ENCODE results near the gene LRRFIP1.

The LRRFIP1 gene

DNA sequence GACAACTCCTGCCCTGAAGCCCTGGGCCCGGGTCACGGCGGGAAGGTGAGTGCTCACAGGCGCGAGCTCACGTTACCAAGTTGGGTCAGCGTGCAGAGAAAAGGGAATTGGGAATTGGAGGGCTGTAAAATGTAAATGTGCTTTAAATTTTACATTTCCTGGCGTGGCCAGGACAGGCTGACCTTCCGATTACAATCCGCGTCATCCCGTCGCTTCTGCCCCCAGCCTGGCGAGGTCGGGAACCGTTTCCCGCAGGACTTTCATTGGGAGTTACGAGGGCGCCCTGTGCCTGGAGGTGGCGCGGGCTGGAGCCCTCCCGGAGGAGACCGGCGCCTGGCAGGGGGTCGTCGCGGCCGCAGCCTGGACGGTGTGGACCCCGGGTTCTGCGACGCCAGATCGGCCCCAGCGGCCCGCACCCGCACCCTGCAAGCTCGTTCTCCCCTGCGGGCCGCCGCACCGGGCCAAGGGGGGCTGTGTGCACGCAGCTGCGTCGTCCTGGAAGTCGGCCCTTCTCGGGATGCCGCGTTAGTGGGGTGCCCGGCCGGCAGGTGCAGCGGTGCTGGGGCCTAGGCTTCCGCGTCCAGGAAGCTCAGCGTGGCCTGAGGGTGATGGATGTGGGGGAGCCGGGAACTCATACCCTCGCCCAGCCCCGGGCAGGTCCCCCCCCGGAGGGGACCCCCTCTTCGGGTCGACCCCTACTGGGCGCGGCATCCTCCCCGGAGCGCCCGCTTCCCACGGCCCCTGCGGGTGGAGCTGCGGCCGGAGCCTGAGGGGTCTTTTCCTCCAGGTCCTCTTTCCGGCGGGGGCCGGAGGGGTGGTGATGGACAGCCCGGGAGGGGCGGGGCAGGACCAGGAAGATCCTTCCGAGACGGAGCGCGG is 63.9 kb downstream of the LRRFIP1 start:
- no peak for DNase-seq

DNA sequence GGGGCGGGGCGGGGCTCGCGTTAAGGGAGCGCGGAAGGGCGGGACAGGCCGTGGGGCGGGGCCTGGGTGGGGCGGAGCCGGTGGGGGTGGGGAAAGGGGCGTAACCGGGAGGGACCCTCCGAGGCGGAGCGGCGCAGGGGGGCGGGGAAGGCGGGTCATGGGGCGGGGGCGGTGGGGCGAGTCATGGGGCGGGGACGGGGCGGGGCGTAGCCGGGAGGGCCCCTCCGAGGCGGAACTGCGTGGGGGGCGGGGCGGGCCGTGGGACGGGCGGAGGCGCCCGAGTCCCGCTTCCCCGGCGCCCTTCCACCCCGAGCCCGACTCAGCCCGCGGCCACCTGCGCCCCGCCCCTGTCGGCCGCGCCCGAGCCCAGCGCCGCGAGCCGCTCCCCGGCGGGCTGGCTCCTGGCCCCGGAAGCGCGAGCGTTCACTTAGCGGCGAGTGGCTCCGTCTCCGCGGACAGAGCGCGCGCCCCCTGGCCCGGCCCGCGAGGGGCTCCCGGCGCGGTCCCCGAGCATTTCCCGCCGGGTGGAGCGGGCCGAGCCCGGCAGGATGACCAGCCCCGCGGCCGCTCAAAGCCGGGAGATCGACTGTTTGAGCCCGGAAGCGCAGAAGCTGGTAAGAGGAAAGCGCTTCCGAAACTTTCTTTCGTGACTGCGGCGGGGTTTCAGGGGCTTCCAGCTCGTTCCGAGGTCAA is 64.7 kb downstream of the LRRFIP1 start:
- peak; percentile 96 for DNase-seq

- DNase-seq: peak; percentile 55
Measured at GRCh38 chr2:237692601-237693290, 65.4 kb downstream of the LRRFIP1 start.

DNA sequence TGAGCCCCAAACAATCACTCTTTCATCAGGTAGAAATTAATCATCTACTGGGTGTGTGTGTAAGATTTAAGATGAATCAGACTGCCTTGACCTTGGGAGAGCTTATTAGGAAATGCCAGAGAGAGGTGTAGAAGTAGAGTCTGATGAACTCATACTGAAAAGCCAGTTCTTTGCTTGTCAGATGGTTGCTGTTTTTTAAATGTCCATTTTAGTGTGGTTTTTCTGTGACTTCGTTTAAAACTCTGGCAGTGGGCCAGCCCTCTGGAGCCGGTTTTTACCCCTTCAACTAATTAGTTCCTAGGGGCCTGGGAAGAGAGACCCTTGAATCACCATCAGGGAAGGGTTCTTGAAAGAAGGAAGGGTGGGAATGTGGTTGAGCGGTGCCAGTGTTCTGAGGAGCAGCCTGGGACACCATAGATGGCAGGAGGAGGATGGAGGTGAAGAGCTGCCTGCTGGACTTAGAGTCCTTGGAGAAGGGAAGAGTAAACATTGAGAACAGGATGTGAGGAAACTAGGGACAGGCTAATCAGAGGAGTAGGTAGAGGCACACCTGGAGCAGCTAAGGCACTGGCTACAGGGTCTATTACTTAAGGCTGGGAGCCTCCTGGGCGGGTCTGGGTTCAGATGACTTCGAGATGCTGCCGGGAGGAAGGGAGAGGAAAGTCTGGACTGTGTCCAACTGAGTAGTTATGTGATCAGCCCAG is 66.1 kb downstream of the LRRFIP1 start:
- peak; percentile 56 for DNase-seq

DNA sequence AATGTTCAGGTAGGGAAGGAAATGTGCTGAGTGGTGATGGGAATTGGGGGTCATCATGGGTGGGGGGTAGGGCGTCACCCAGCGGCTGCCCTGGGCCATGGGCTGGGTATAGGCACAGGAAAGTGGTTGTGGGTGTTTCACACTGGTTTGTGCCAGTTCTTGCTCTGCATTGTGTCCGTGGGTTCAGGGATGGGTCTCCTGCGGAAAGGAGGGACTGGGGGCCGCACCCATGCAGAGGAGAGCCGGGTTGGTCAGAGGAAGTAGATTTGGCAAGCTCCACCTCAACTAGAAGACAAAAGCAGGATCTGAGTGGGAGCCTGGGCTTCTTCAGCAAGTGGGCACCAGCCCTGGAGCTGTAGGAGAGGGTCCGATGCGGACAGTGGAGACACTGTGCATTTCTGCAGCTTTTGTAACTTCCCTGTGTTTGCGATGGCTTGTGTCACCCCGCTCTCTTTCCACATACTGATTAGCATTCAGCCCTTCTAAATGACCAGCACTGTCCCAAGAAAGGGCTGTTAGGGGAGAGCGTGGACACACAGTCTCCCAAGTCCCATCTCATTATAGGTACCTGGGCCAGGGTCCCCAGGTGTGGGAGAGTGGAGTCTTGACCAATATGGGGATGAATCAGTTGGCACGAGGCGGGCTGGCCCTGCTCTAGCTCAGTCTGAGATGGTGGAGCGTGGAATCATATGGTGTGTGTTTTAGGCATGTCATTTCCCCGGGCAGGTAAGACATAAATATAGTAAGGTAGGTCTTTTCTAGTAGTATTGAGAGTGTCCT is 67.2 kb downstream of the LRRFIP1 start:
- peak; percentile 58 for DNase-seq

- no peak for DNase-seq
Measured at GRCh38 chr2:237695201-237695780, 67.9 kb downstream of the LRRFIP1 start.

DNA sequence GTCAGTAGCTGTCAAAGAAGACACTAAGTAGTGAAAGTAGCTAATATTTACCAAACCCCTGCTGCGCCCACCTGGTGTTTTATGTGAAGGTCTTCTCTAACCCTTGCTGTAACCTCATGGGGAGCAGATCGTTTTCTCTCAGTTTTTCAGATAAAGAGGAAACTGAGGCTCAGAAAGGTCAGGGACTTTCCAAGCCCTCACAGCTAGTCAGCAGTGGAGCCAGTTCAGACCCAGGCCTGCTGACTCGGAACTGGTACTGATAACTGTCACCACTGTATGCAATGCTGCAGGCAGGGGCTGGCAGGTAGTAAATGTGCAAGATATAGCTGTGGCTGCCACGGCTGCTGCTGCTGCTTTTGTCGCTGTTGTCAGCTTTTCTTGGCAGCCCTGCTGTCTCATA is 69.1 kb downstream of the LRRFIP1 start:
- DNase-seq: peak; percentile 64

GRCh38 chr2:237697586-237698357 is 70.4 kb downstream of the LRRFIP1 start:
- DNase-seq: peak; percentile 64

GRCh38 chr2:237698358-237698694 is 70.9 kb downstream of the LRRFIP1 start:
- DNase-seq: no peak

GRCh38 chr2:237699870-237700511 is 72.6 kb downstream of the LRRFIP1 start:
- DNase-seq: no peak

- DNase-seq: peak; percentile 88
Measured at GRCh38 chr2:237700512-237701032, 73.2 kb downstream of the LRRFIP1 start.

DNA sequence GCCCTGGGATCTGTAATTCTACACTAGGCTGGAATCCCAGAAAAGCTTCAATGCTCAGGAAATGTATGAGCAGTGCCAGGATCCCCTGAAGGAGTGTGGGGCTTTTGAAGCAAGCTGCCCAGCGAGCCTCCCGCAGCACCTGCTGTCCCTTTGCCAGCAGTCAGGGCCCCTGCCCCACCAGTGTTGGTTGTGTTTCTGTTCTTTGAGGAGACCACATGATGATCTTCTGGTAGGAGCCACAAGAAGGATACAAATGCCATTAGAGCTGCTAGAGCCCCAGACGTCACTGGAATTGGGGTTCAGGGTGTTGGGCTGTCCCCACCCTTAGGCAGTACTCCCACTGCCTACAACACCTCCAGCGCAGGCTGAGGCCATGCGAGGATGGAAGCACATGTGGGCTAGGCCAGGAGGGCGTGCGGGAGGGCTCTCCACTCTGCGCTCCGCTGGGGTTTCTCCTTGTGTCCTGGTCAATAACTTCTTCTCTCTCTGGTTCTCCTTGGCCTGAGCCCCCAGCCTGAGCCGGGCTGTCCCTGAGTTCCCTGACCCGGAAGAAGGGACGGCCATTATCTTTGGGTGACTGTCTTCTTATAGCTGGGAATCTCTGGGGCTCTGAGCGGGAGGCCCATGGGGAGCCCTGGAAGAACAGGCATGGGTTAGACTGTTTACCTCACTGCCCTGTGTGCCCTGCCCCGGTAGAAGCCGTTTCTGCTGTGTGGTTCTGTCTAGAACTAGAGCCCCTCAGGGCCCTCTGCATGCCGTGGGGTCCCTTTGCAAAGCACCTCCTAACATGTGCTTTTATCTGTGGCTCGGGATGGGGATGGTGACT is 73.9 kb downstream of the LRRFIP1 start:
- DNase-seq: peak; percentile 52

DNA sequence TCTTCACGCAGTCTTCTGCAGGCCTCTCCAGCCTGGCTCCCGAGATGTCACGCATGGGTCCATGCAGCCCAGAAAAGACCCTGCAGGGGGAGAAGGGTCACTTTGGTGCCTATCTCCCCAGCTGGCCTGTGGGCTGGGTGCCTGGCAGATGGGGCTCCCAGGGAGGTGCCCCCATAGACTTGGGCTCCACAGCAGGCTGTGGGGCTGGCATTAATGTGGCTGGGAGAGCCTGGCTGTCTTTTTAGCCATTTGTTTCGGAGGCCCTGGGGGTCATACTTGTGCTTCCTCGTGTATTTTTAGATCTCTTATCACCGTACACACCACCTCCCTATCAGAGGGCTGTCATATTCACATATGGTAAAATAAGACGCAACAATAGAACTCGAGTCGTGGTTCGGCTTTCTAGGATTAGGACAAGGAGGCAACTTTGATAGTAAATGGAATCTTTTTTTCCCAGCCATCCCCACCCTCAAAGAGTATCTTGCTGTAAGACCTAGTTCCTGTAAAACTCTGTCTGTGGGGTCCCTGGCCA is 74.5 kb downstream of the LRRFIP1 start:
- DNase-seq: no peak

DNA sequence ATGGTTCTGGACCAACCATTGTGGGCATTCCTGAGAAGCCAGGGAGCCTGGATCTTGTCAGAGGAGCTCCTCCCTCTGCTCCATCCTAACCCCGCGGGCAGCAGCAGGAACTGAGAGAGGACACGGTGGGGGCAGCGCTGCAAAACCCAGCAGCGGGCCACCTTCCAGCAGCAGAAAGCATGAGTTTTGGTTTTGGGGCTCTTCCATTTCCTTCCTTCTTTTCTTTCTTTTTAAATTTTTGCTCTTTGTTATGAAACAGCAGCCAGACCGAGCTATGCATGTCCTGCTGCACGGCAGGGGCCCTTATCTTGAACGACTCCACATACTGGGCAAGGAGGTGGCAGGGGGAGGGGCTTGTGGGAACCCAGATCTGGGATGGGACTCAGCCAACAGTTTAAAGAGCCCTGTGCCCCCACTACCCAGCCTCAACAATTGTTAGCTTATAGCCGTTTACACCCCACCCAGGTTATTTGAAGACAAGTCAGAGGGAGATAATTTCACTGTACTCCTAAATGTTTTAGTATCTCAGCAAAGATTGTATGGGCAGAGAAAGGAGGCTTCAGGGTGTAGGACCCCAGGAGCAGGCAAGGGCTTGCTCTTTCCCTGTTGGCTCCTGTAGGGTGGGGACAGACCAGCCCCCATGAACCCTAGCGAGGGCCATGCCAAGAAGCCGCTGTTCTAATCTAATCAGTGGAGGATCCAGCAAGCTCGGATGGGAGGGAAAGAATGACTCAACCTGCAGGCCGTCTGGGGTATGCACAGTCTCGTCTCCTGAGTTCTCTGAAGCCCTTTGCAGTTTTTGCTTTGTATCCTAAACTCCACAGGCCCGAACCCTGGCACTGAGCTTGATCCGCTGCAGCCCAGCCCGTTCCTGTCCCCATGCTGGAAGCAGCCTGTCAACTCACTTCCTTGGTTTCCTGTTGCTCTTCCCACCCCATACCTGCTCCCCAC is 75.3 kb downstream of the LRRFIP1 start:
- DNase-seq: peak; percentile 67

GRCh38 chr2:237704501-237705434 is 77.4 kb downstream of the LRRFIP1 start:
- DNase-seq: no peak

GRCh38 chr2:237706257-237706656 is 78.9 kb downstream of the LRRFIP1 start:
- no peak for DNase-seq

DNA sequence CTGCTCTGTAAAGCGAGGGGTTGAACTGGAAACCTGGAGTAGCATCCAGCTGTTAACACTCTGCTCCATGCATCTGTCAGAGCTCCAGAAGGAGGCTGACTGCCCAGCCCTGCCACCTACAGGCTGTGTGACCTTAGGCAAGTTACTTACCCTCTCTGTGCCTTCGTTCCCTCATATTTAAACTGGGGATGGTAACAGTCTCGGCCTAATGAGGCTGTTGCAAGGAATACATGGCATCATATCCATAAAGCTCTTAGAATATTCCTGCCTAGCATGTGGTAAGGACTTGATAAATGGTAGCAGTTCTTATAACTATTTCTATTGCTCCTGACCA is 80.6 kb downstream of the LRRFIP1 start:
- no peak for DNase-seq

All from stimulated activated CD8-positive, alpha-beta memory T cell treated with anti-CD3 and anti-CD28 coated beads, Interleukin-4, amount 100 ng/mL, for 48 hours (primary cell).